Inflammatory macrophage treated with lipopolysaccharide for 4 hours (primary cell): Measurements from ENCODE around the gene TBX15.
A peak's percentile ranks its signal among the peaks of the same experiment; 100 is the strongest.

Source experiments
- DNase-seq: peaks from one replicate; pipeline ENCODE4 v3.0.0-alpha.2; 2020

Gene TBX15

GRCh38 chr1:119001181-119002027, 13.3 kb upstream of the TBX15 start:
- DNase-seq: no peak

- DNase-seq: peak; percentile 16
Measured at GRCh38 chr1:119000371-119001180, 12.4 kb upstream of the TBX15 start.

GRCh38 chr1:118999348-119000071, 11.4 kb upstream of the TBX15 start:
- no peak for DNase-seq

GRCh38 chr1:118998171-118998570, 10.0 kb upstream of the TBX15 start:
- DNase-seq: no peak

GRCh38 chr1:118997225-118997624, 9.1 kb upstream of the TBX15 start:
- no peak for DNase-seq

- no peak for DNase-seq
Measured at GRCh38 chr1:118995312-118996016, 7.3 kb upstream of the TBX15 start.

- DNase-seq: no peak
Measured at GRCh38 chr1:118993700-118994026, 5.5 kb upstream of the TBX15 start.

GRCh38 chr1:118992868-118993699, 4.9 kb upstream of the TBX15 start:
- DNase-seq: no peak

- no peak for DNase-seq
Measured at GRCh38 chr1:118992237-118992825, 4.2 kb upstream of the TBX15 start.

- no peak for DNase-seq
Measured at GRCh38 chr1:118991448-118991847, 3.3 kb upstream of the TBX15 start.

GRCh38 chr1:118990513-118991152, 2.5 kb upstream of the TBX15 start:
- no peak for DNase-seq

- no peak for DNase-seq
Measured at GRCh38 chr1:118989878-118990378, 1.8 kb upstream of the TBX15 start.

- no peak for DNase-seq
Measured at GRCh38 chr1:118989006-118989815, 1.1 kb upstream of the TBX15 start.

- no peak for DNase-seq
Measured at GRCh38 chr1:118987468-118988185, 516 bp downstream of the TBX15 start.

- no peak for DNase-seq
Measured at GRCh38 chr1:118986555-118987467, 1.3 kb downstream of the TBX15 start.

- no peak for DNase-seq
Measured at GRCh38 chr1:118985640-118986554, 2.2 kb downstream of the TBX15 start.
